Activated effector memory CD4-positive, alpha-beta T cell treated with Interleukin-2 at 50 U/mL for 16 hours (primary cell): ENCODE data around the gene GPR171.
"Not testable (repeated sequence)": the region's sequence is repeated elsewhere in the genome, so short reads cannot be mapped to it uniquely, and the experiment has no call there.

Experiments used
- DNase-seq: peaks from one replicate; pipeline ENCODE4 v3.0.0-alpha.2; 2020

Gene GPR171

GRCh38 chr3:151203051-151203420 lies at the start of gene GPR171:
Gene GPR171, minus strand, starts transcription at chr3:151203216. Its CDS starts 3,830 bp downstream, at chr3:151199386.
- DNase-seq, result peak; percentile 56

- no peak for DNase-seq
These were observed 45.8 kb upstream of the GPR171 start for GRCh38 chr3:151248772-151249337.

GRCh38 chr3:151242006-151242405 lies 39.0 kb upstream of the GPR171 start:
- DNase-seq, result not testable (repeated sequence)

- DNase-seq, result no peak
These were observed 33.7 kb upstream of the GPR171 start for GRCh38 chr3:151236736-151237135.

- DNase-seq, result no peak
These were observed 33.3 kb upstream of the GPR171 start for GRCh38 chr3:151236316-151236715.

- no peak for DNase-seq
These were observed 31.8 kb upstream of the GPR171 start for GRCh38 chr3:151234825-151235224.

- no peak for DNase-seq
These were observed 30.0 kb upstream of the GPR171 start for GRCh38 chr3:151232991-151233390.

- DNase-seq, result not testable (repeated sequence)
These were observed 29.4 kb upstream of the GPR171 start for GRCh38 chr3:151232403-151232802.

GRCh38 chr3:151230646-151231045 lies 27.6 kb upstream of the GPR171 start:
- DNase-seq, result no peak

GRCh38 chr3:151228666-151229040 lies 25.6 kb upstream of the GPR171 start:
- DNase-seq, result no peak

GRCh38 chr3:151227807-151228665 lies 25.0 kb upstream of the GPR171 start:
- peak; percentile 62 for DNase-seq

GRCh38 chr3:151227266-151227806 lies 24.3 kb upstream of the GPR171 start:
- no peak for DNase-seq

- DNase-seq, result no peak
These were observed 23.8 kb upstream of the GPR171 start for GRCh38 chr3:151226825-151227224.

GRCh38 chr3:151226088-151226563 lies 23.1 kb upstream of the GPR171 start:
- DNase-seq, result no peak

- no peak for DNase-seq
These were observed 22.3 kb upstream of the GPR171 start for GRCh38 chr3:151225040-151225975.

GRCh38 chr3:151224268-151224866 lies 21.4 kb upstream of the GPR171 start:
- DNase-seq, result no peak

- DNase-seq, result no peak
These were observed 16.0 kb upstream of the GPR171 start for GRCh38 chr3:151219056-151219455.

GRCh38 chr3:151218136-151218535 lies 15.1 kb upstream of the GPR171 start:
- DNase-seq, result no peak

GRCh38 chr3:151216641-151217607 lies 13.9 kb upstream of the GPR171 start:
- no peak for DNase-seq

GRCh38 chr3:151214459-151214858 lies 11.4 kb upstream of the GPR171 start:
- no peak for DNase-seq

GRCh38 chr3:151213881-151214280 lies 10.9 kb upstream of the GPR171 start:
- no peak for DNase-seq
